ENCODE measurements around the gene NLRP2B. TPM values are rescaled to one million over a fixed set of nuclear protein-coding genes. Genes with fewer than 3 reads are reported as not detected.

NLRP2B gene
- total RNA-seq, 1 donor, result not detected

- DNase-seq (ENCODE audit: low read depth), result no peak
- TF ChIP-seq, protein P1, sequence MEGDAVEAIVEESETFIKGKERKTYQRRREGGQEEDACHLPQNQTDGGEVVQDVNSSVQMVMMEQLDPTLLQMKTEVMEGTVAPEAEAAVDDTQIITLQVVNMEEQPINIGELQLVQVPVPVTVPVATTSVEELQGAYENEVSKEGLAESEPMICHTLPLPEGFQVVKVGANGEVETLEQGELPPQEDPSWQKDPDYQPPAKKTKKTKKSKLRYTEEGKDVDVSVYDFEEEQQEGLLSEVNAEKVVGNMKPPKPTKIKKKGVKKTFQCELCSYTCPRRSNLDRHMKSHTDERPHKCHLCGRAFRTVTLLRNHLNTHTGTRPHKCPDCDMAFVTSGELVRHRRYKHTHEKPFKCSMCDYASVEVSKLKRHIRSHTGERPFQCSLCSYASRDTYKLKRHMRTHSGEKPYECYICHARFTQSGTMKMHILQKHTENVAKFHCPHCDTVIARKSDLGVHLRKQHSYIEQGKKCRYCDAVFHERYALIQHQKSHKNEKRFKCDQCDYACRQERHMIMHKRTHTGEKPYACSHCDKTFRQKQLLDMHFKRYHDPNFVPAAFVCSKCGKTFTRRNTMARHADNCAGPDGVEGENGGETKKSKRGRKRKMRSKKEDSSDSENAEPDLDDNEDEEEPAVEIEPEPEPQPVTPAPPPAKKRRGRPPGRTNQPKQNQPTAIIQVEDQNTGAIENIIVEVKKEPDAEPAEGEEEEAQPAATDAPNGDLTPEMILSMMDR (IDR thresholded peaks at IDR 0.05; ENCODE audit: insufficient read depth, low read length), result no peak
- no peak overlapping the region for H3K4me3 ChIP-seq (ENCODE audit: low read depth, low read length)
Observed at GRCh38 chrX:57669961-57670360, 10.1 kb downstream of the NLRP2B start.

GRCh38 chrX:57667010-57667409, 13.1 kb downstream of the NLRP2B start:
- no peak for DNase-seq (ENCODE audit: low read depth)
- no peak overlapping the region for H3K4me3 ChIP-seq (ENCODE audit: low read depth, low read length)
- TF ChIP-seq, protein P1 (IDR thresholded peaks at IDR 0.05; ENCODE audit: insufficient read depth, low read length), result no peak

DNA sequence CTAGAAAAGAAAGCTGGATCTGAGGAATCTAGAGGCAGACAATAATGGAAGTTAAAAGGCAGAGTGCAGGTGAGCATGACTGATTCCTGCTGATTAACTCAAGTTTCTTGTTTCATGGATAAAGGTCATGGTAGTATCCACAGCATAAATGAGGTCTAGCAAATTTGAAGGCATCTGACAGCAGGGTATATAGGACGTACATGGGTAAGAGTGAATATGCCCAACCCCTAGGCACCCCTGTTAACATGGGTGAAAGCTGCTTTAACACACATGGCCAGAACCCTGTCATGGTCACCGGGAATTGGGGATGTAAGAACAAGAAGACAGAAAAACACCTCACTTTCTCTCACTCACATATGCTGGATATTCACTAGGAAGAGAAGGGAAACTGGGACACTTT, 25.0 kb downstream of the NLRP2B start:
- TF ChIP-seq, protein P1 (IDR thresholded peaks at IDR 0.05; ENCODE audit: insufficient read depth, low read length), result no peak
- no peak for DNase-seq (ENCODE audit: low read depth)
- no peak overlapping the region for H3K4me3 ChIP-seq (ENCODE audit: low read depth, low read length)

DNA sequence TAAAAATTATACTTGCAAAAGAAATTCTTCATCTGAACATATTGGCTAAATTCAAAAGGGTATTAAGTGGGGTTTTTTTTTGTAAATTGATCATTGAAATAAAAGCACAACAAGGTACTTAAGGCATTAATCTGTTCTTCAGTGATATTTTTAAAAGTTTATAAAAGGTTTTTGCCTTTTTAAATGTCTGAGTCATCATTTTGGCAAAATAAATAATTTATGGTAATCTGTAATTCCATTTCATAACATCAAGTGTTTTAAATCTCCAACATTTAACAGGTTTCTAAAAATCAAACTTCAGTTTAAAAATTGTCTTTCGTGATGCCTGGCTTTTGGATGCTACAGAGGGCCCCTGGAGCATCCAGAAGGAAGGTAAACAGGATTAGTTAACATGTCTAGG, 27.4 kb downstream of the NLRP2B start:
- TF ChIP-seq, protein P1 (IDR thresholded peaks at IDR 0.05; ENCODE audit: insufficient read depth, low read length), result no peak
- DNase-seq (ENCODE audit: low read depth), result no peak
- H3K4me3 ChIP-seq (ENCODE audit: low read depth, low read length), result no peak overlapping the region

GRCh38 chrX:57651169-57651919, 28.7 kb downstream of the NLRP2B start:
- no peak for DNase-seq (ENCODE audit: low read depth)
- TF ChIP-seq, protein P1 (IDR thresholded peaks at IDR 0.05; ENCODE audit: insufficient read depth, low read length), result no peak
- no peak overlapping the region for H3K4me3 ChIP-seq (ENCODE audit: low read depth, low read length)

- H3K4me3 ChIP-seq (ENCODE audit: low read depth, low read length), result no peak overlapping the region
- no peak for DNase-seq (ENCODE audit: low read depth)
- TF ChIP-seq, protein P1 (IDR thresholded peaks at IDR 0.05; ENCODE audit: insufficient read depth, low read length), result no peak
Observed at GRCh38 chrX:57647020-57647419, 33.0 kb downstream of the NLRP2B start.

GRCh38 chrX:57643698-57644097, 36.4 kb downstream of the NLRP2B start:
- DNase-seq (ENCODE audit: low read depth), result no peak
- TF ChIP-seq, protein P1 (IDR thresholded peaks at IDR 0.05; ENCODE audit: insufficient read depth, low read length), result no peak
- no peak overlapping the region for H3K4me3 ChIP-seq (ENCODE audit: low read depth, low read length)

Data from fibroblast of the aortic adventitia (primary cell).